ENCODE data around the gene CLPSL1.
A peak's percentile ranks its signal among the peaks of the same experiment; 100 is the strongest.

Gene CLPSL1

DNA sequence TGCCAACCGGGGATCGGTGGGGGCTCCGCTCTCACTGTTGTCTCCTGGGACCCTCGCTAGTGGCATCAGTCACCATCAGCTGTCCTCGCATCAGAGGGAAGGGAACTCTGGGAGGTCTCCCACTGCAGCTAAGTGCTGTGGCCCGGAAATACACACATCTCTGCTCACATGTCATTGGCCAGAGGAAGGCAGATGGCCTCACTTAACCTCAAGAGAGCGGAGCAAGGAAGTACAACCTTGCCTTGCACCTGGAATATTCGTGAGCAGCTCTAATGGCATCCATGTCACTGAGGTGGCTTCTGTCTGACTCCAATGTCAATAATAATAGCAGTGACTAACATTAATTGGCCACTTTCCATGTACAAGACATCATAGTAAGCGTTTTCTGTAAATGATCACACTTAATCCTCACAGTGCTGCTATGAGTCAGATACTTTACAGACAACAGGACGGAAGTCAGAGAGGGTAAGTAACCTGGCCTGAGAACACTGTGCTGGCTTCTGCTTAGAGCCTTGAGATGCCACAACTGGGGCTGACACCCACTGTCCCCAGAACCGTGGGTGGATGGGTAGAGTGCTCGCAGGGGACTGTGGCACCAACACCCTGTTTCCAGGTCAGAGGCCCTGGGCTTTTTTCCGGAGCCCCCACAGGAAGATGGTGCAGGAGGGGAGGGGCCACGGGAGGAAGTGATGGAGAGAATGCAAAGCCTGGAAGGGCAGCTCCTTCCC, 30.3 kb downstream of the CLPSL1 start:
- Histone ChIP-seq H3K79me1 (ENCODE audit: low read length) (no peaks in the 10 kb centered on the region), H3K36me3 (ENCODE audit: control insufficient read depth, insufficient read depth, low read length) (no peaks in the 10 kb centered on the region)

DNA sequence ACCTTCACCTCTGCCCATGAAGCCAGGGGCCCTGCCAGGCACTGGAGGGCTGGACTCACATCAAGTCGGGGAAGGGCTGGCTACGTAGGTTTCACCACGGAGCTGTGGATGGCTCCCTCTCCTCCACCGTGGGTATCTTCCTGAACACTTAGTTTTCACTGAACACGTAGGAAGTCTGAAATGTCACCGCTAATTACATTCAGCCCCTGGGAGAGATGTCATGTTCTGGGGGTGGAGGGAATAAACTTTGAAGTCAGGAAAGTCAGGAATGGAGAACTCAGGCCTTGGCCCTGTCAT, 30.8 kb downstream of the CLPSL1 start:
- H2BK120ac ChIP-seq (ENCODE audit: low read depth, low read length): no peak overlapping the region
- H3K27me3 ChIP-seq (ENCODE audit: insufficient read depth, low read length, poor library complexity): no peaks in the 10 kb centered on the region
- H3K79me2 ChIP-seq (ENCODE audit: control insufficient read depth, insufficient read depth, low read length): no peaks in the 10 kb centered on the region
- no peaks in the 10 kb centered on the region for H3K4me1 ChIP-seq (ENCODE audit: control insufficient read depth, low read depth, low read length)
- H3K56ac ChIP-seq (ENCODE audit: low read length): no peak overlapping the region
- no peak overlapping the region for H3K9ac ChIP-seq (ENCODE audit: low read length)
- H3K4me3 ChIP-seq (ENCODE audit: low read length): no peak overlapping the region
- H4K8ac ChIP-seq (ENCODE audit: low read depth, low read length): no peak overlapping the region
- H3K4me2 ChIP-seq (ENCODE audit: low read length): no peak overlapping the region
- no peaks in the 10 kb centered on the region for H3K36me3 ChIP-seq (ENCODE audit: control insufficient read depth, insufficient read depth, low read length)
- no peak overlapping the region for H3K4ac ChIP-seq (ENCODE audit: low read depth, low read length)
- no peak overlapping the region for H2BK15ac ChIP-seq (replicated peaks; ENCODE audit: low read depth)
- H3K27ac ChIP-seq (ENCODE audit: low read depth, low read length): no peak overlapping the region
- no peak for DNase-seq
- WGBS (ENCODE audit: extremely low coverage, insufficient coverage, low lambda C conversion rate): no CpG with 5 or more reads among the region's 6 CpGs
- H4K5ac ChIP-seq (ENCODE audit: low read length): no peak overlapping the region
- H2BK5ac ChIP-seq (ENCODE audit: low read length): no peak overlapping the region
- no peak overlapping the region for H2AK5ac ChIP-seq (ENCODE audit: low read length)
- no peak overlapping the region for H3K23ac ChIP-seq (ENCODE audit: low read length)
- no peaks in the 10 kb centered on the region for H3K79me1 ChIP-seq (ENCODE audit: low read length)
- H3K18ac ChIP-seq (ENCODE audit: low read length): no peak overlapping the region

More for the DNA sequence above, 30.3 kb downstream of the CLPSL1 start:
- Histone ChIP-seq H4K5ac (ENCODE audit: low read length) (no peak overlapping the region), H2BK5ac (ENCODE audit: low read length) (no peak overlapping the region), H3K79me2 (ENCODE audit: control insufficient read depth, insufficient read depth, low read length) (no peaks in the 10 kb centered on the region), H3K9ac (ENCODE audit: low read length) (no peak overlapping the region), H3K23ac (ENCODE audit: low read length) (no peak overlapping the region), H3K4me1 (ENCODE audit: control insufficient read depth, low read depth, low read length) (no peaks in the 10 kb centered on the region), H2BK15ac (replicated peaks; ENCODE audit: low read depth) (no peak overlapping the region), H2BK120ac (ENCODE audit: low read depth, low read length) (no peak overlapping the region), H3K4ac (ENCODE audit: low read depth, low read length) (no peak overlapping the region), H3K4me3 (ENCODE audit: low read length) (no peak overlapping the region), H3K27me3 (ENCODE audit: insufficient read depth, low read length, poor library complexity) (no peaks in the 10 kb centered on the region), H3K56ac (ENCODE audit: low read length) (no peak overlapping the region), H3K4me2 (ENCODE audit: low read length) (no peak overlapping the region), H3K27ac (ENCODE audit: low read depth, low read length) (no peak overlapping the region), H2AK5ac (ENCODE audit: low read length) (no peak overlapping the region), H3K18ac (ENCODE audit: low read length) (no peak overlapping the region), H4K8ac (ENCODE audit: low read depth, low read length) (no peak overlapping the region)
- no CpG with 5 or more reads among the region's 14 CpGs for WGBS (ENCODE audit: extremely low coverage, insufficient coverage, low lambda C conversion rate)
- no peak for DNase-seq

GRCh38 chr6:35817515-35817914, 36.7 kb downstream of the CLPSL1 start:
- no peak overlapping the region for H4K8ac ChIP-seq (ENCODE audit: low read depth, low read length)
- no peak overlapping the region for H3K18ac ChIP-seq (ENCODE audit: low read length)
- no peaks in the 10 kb centered on the region for H3K4me1 ChIP-seq (ENCODE audit: control insufficient read depth, low read depth, low read length)
- H2AK5ac ChIP-seq (ENCODE audit: low read length): no peak overlapping the region
- H3K23ac ChIP-seq (ENCODE audit: low read length): no peak overlapping the region
- no peaks in the 10 kb centered on the region for H3K79me1 ChIP-seq (ENCODE audit: low read length)
- H4K5ac ChIP-seq (ENCODE audit: low read length): no peak overlapping the region
- DNase-seq: no peak
- H2BK5ac ChIP-seq (ENCODE audit: low read length): no peak overlapping the region
- H3K56ac ChIP-seq (ENCODE audit: low read length): no peak overlapping the region
- H3K4me3 ChIP-seq (ENCODE audit: low read length): no peak overlapping the region
- no peak overlapping the region for H3K9ac ChIP-seq (ENCODE audit: low read length)
- H3K79me2 ChIP-seq (ENCODE audit: control insufficient read depth, insufficient read depth, low read length): no peaks in the 10 kb centered on the region
- H3K36me3 ChIP-seq (ENCODE audit: control insufficient read depth, insufficient read depth, low read length): no peaks in the 10 kb centered on the region
- H3K4ac ChIP-seq (ENCODE audit: low read depth, low read length): no peak overlapping the region
- H3K27me3 ChIP-seq (ENCODE audit: insufficient read depth, low read length, poor library complexity): no peaks in the 10 kb centered on the region
- H2BK15ac ChIP-seq (replicated peaks; ENCODE audit: low read depth): no peak overlapping the region
- no peak overlapping the region for H3K4me2 ChIP-seq (ENCODE audit: low read length)
- no peak overlapping the region for H2BK120ac ChIP-seq (ENCODE audit: low read depth, low read length)
- no peak overlapping the region for H3K27ac ChIP-seq (ENCODE audit: low read depth, low read length)

DNA sequence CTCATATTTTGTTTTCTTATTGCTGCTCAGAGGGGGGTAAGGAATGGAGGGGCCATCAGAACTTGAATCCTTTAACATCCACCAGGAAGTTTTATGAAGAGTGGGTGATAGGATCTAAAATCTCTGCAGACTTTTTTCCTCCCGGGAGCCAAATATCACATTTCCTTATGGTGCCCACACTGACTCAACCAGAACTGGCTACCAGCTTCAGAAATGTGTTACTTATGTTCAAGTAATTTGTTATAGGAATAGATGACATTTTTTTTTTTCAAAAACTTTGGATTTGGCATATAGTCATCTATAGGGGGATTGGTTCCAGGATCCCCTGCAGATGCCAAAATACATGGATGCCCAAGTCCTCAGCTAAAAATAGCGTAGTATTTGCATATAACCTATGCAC, 42.8 kb downstream of the CLPSL1 start:
- WGBS (ENCODE audit: extremely low coverage, insufficient coverage, low lambda C conversion rate): no CpG with 5 or more reads among the region's 2 CpGs
- H3K4ac ChIP-seq (ENCODE audit: low read depth, low read length): no peak overlapping the region

GRCh38 chr6:35824552-35825192, 43.9 kb downstream of the CLPSL1 start:
- Histone ChIP-seq H3K27ac (ENCODE audit: low read depth, low read length) (no peak overlapping the region), H3K79me1 (ENCODE audit: low read length) (no peaks in the 10 kb centered on the region), H3K9ac (ENCODE audit: low read length) (no peak overlapping the region), H3K36me3 (ENCODE audit: control insufficient read depth, insufficient read depth, low read length) (no peaks in the 10 kb centered on the region), H3K18ac (ENCODE audit: low read length) (no peak overlapping the region), H3K79me2 (ENCODE audit: control insufficient read depth, insufficient read depth, low read length) (no peaks in the 10 kb centered on the region), H3K4ac (ENCODE audit: low read depth, low read length) (no peak overlapping the region), H4K8ac (ENCODE audit: low read depth, low read length) (no peak overlapping the region), H3K23ac (ENCODE audit: low read length) (no peak overlapping the region), H3K4me3 (ENCODE audit: low read length) (no peak overlapping the region), H2AK5ac (ENCODE audit: low read length) (no peak overlapping the region), H3K56ac (ENCODE audit: low read length) (no peak overlapping the region), H3K4me1 (ENCODE audit: control insufficient read depth, low read depth, low read length) (no peaks in the 10 kb centered on the region), H3K27me3 (ENCODE audit: insufficient read depth, low read length, poor library complexity) (no peaks in the 10 kb centered on the region), H2BK5ac (ENCODE audit: low read length) (no peak overlapping the region), H2BK15ac (replicated peaks; ENCODE audit: low read depth) (no peak overlapping the region), H3K4me2 (ENCODE audit: low read length) (no peak overlapping the region), H4K5ac (ENCODE audit: low read length) (no peak overlapping the region), H2BK120ac (ENCODE audit: low read depth, low read length) (no peak overlapping the region)
- WGBS (ENCODE audit: extremely low coverage, insufficient coverage, low lambda C conversion rate): no CpG with 5 or more reads among the region's 5 CpGs
- no peak for DNase-seq

More for the DNA sequence above, 42.8 kb downstream of the CLPSL1 start:
- H3K9ac ChIP-seq (ENCODE audit: low read length): no peak overlapping the region
- H3K4me2 ChIP-seq (ENCODE audit: low read length): no peak overlapping the region
- H3K79me1 ChIP-seq (ENCODE audit: low read length): no peaks in the 10 kb centered on the region
- H3K36me3 ChIP-seq (ENCODE audit: control insufficient read depth, insufficient read depth, low read length): no peaks in the 10 kb centered on the region
- no peak overlapping the region for H3K56ac ChIP-seq (ENCODE audit: low read length)
- H3K18ac ChIP-seq (ENCODE audit: low read length): no peak overlapping the region
- no peak overlapping the region for H2BK120ac ChIP-seq (ENCODE audit: low read depth, low read length)
- H3K4me1 ChIP-seq (ENCODE audit: control insufficient read depth, low read depth, low read length): no peaks in the 10 kb centered on the region
- H3K23ac ChIP-seq (ENCODE audit: low read length): no peak overlapping the region
- no peak overlapping the region for H2AK5ac ChIP-seq (ENCODE audit: low read length)
- no peak overlapping the region for H2BK5ac ChIP-seq (ENCODE audit: low read length)
- no peak overlapping the region for H4K5ac ChIP-seq (ENCODE audit: low read length)
- no peak for DNase-seq
- no peaks in the 10 kb centered on the region for H3K79me2 ChIP-seq (ENCODE audit: control insufficient read depth, insufficient read depth, low read length)
- H4K8ac ChIP-seq (ENCODE audit: low read depth, low read length): no peak overlapping the region
- no peak overlapping the region for H2BK15ac ChIP-seq (replicated peaks; ENCODE audit: low read depth)
- H3K27me3 ChIP-seq (ENCODE audit: insufficient read depth, low read length, poor library complexity): no peaks in the 10 kb centered on the region
- H3K4me3 ChIP-seq (ENCODE audit: low read length): no peak overlapping the region
- no peak overlapping the region for H3K27ac ChIP-seq (ENCODE audit: low read depth, low read length)

- H4K8ac ChIP-seq (ENCODE audit: low read depth, low read length): no peak overlapping the region
- H3K27me3 ChIP-seq (ENCODE audit: insufficient read depth, low read length, poor library complexity): no peaks in the 10 kb centered on the region
- no peak overlapping the region for H2BK5ac ChIP-seq (ENCODE audit: low read length)
- H3K4me2 ChIP-seq (ENCODE audit: low read length): no peak overlapping the region
- no peaks in the 10 kb centered on the region for H3K79me2 ChIP-seq (ENCODE audit: control insufficient read depth, insufficient read depth, low read length)
- no CpG with 5 or more reads among the region's 5 CpGs for WGBS (ENCODE audit: extremely low coverage, insufficient coverage, low lambda C conversion rate)
- H2BK120ac ChIP-seq (ENCODE audit: low read depth, low read length): no peak overlapping the region
- H2AK5ac ChIP-seq (ENCODE audit: low read length): no peak overlapping the region
- no peak overlapping the region for H2BK15ac ChIP-seq (replicated peaks; ENCODE audit: low read depth)
- no peaks in the 10 kb centered on the region for H3K4me1 ChIP-seq (ENCODE audit: control insufficient read depth, low read depth, low read length)
- no peak overlapping the region for H3K18ac ChIP-seq (ENCODE audit: low read length)
- H4K5ac ChIP-seq (ENCODE audit: low read length): no peak overlapping the region
- H3K4ac ChIP-seq (ENCODE audit: low read depth, low read length): no peak overlapping the region
- H3K4me3 ChIP-seq (ENCODE audit: low read length): no peak overlapping the region
- no peak overlapping the region for H3K9ac ChIP-seq (ENCODE audit: low read length)
- no peaks in the 10 kb centered on the region for H3K36me3 ChIP-seq (ENCODE audit: control insufficient read depth, insufficient read depth, low read length)
- H3K23ac ChIP-seq (ENCODE audit: low read length): no peak overlapping the region
- DNase-seq: peak; percentile 34
- H3K79me1 ChIP-seq (ENCODE audit: low read length): no peaks in the 10 kb centered on the region
- H3K27ac ChIP-seq (ENCODE audit: low read depth, low read length): no peak overlapping the region
- no peak overlapping the region for H3K56ac ChIP-seq (ENCODE audit: low read length)
Measured at GRCh38 chr6:35829306-35829705, 48.5 kb downstream of the CLPSL1 start.
